IMR-90 (cell line): ENCODE measurements around the gene PIPOX.

Experiments
- BHLHE40 ChIP-seq: fragments of 150-350 bp; IDR thresholded peaks from 2 replicates; pipeline ENCODE4 v1.6.1; 2016; ENCODE audit warnings: mild to moderate bottlenecking, low read depth, low read length
- CEBPB ChIP-seq: IDR thresholded peaks from 2 replicates; pipeline ENCODE4 v1.6.1; 2012; ENCODE audit warnings: low read depth, low read length, improper control_type of control experiment
- RAD21 ChIP-seq: IDR thresholded peaks from 2 replicates; pipeline ENCODE4 v1.6.1; 2012; ENCODE audit warnings: low read length, improper control_type of control experiment
- RCOR1 ChIP-seq: IDR thresholded peaks from 2 replicates; pipeline ENCODE4 v1.6.1; 2012; ENCODE audit warnings: mild to moderate bottlenecking, low read length, improper control_type of control experiment; ENCODE audit not compliant: insufficient replicate concordance
- TF ChIP-seq, protein P1 (sequence below): conservative IDR thresholded peaks from 2 replicates; pipeline ENCODE4 v1.5.1; 2012; ENCODE audit warnings: mild to moderate bottlenecking, low read depth, low read length, improper control_type of control experiment

DNA sequence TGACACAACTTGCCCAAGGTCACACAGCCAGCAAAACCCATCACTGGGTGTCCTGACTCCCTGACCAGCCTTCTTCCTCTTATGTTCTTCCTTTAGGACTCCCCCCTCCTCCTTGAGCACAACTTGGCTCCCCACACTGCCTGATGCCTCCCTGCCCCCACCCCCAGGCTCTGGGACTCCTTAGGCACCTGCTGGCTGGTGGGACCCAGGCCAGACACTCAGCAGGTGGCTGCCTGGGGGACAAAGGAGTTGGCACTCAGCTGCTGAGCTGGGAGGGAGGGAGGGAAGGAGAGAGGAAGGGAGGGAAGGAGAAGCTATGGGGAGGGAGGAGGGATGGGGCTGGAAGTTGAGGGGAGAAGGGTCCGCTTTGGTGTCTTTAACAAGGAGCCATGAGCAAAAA, 45.1 kb upstream of the PIPOX start:
- TF ChIP-seq, protein P1, sequence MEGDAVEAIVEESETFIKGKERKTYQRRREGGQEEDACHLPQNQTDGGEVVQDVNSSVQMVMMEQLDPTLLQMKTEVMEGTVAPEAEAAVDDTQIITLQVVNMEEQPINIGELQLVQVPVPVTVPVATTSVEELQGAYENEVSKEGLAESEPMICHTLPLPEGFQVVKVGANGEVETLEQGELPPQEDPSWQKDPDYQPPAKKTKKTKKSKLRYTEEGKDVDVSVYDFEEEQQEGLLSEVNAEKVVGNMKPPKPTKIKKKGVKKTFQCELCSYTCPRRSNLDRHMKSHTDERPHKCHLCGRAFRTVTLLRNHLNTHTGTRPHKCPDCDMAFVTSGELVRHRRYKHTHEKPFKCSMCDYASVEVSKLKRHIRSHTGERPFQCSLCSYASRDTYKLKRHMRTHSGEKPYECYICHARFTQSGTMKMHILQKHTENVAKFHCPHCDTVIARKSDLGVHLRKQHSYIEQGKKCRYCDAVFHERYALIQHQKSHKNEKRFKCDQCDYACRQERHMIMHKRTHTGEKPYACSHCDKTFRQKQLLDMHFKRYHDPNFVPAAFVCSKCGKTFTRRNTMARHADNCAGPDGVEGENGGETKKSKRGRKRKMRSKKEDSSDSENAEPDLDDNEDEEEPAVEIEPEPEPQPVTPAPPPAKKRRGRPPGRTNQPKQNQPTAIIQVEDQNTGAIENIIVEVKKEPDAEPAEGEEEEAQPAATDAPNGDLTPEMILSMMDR, result no peak
- no peak for TF ChIP-seq RCOR1
- no peak for TF ChIP-seq CEBPB
- no peak for TF ChIP-seq BHLHE40
- TF ChIP-seq RAD21, result no peak
